K562 (cell line): ENCODE data around the gene ARHGAP26. TPM values are rescaled to one million over a fixed set of nuclear protein-coding genes. Genes with fewer than 3 reads are reported as not detected.

Experiments used
- CREB1 ChIP-seq, 2 experiments: sonication (generic) in 1 of 2; formaldehyde crosslinking in 1 of 2; IDR thresholded peaks; 2 replicates each; pipeline versions ENCODE4 v1.6.1 to v1.8.0; 2012 to 2022; ENCODE audit warnings: inconsistent platforms in 1 of 2, mild to moderate bottlenecking in 1 of 2, missing genetic modification reagents in 1 of 2, moderate library complexity in 1 of 2
- EZH2 ChIP-seq: IDR thresholded peaks from 2 replicates; pipeline ENCODE4 v1.6.1; 2012; ENCODE audit warnings: low read depth, mild to moderate bottlenecking, inconsistent platforms, low read length, borderline replicate concordance
- HMGN3 ChIP-seq: IDR thresholded peaks from 2 replicates; pipeline ENCODE4 v1.6.1; 2011; ENCODE audit warnings: borderline replicate concordance, low read depth, mild to moderate bottlenecking, mixed read lengths, low read length; ENCODE audit not compliant: insufficient read length; ENCODE audit errors: extremely low read depth
- HOXB6 ChIP-seq: fragments of 250-450 bp; sonication (Bioruptor Pico); IDR thresholded peaks from 2 replicates; pipeline ENCODE4 v1.5.1; 2022; ENCODE audit warnings: mild to moderate bottlenecking, borderline replicate concordance
- KDM4B ChIP-seq, 2 experiments: fragments of 450-650 bp in 1 of 2; sonication (generic) in 1 of 2; IDR thresholded peaks; 2 replicates each; pipeline ENCODE4 v1.6.1; 2016 to 2017; ENCODE audit warnings: borderline replicate concordance in 2 of 2, antibody characterized with exemption in 1 of 2, low read depth in 1 of 2, mild to moderate bottlenecking in 1 of 2
- L3MBTL2 ChIP-seq: fragments of 450-650 bp; IDR thresholded peaks from 2 replicates; pipeline ENCODE4 v1.6.1; 2016; ENCODE audit warnings: mild to moderate bottlenecking, moderate library complexity
- MTF1 ChIP-seq: fragments of 250-450 bp; sonication (Bioruptor Pico); IDR thresholded peaks from 2 replicates; pipeline ENCODE4 v1.9.0; 2021; ENCODE audit warnings: moderate library complexity, mild to moderate bottlenecking, inconsistent platforms, borderline replicate concordance
- MYBL2 ChIP-seq, 2 experiments: fragments of 450-650 bp in 1 of 2; sonication (generic) in 1 of 2; formaldehyde crosslinking in 1 of 2; IDR thresholded peaks; 2 replicates each; pipeline versions ENCODE4 v1.6.1 to v1.8.1; 2017 to 2022; ENCODE audit warnings: borderline replicate concordance in 1 of 2, inconsistent platforms in 1 of 2, low read depth in 1 of 2, mild to moderate bottlenecking in 1 of 2, missing genetic modification reagents in 1 of 2, moderate library complexity in 1 of 2
- NCOR1 ChIP-seq: fragments of 450-650 bp; IDR thresholded peaks from 2 replicates; pipeline ENCODE4 v1.6.1; 2016; ENCODE audit warnings: mild to moderate bottlenecking, moderate library complexity
- RAD51 ChIP-seq: fragments of 450-650 bp; IDR thresholded peaks from 2 replicates; pipeline ENCODE4 v1.7.1; 2016; ENCODE audit warnings: low read depth, mild to moderate bottlenecking, borderline replicate concordance
- RBM39 ChIP-seq: fragments of 200-400 bp; formaldehyde crosslinking; optimal IDR thresholded peaks from 2 replicates; pipeline ENCODE3; 2018; ENCODE audit warnings: low read depth, low read length
- RCOR1 ChIP-seq, 2 experiments: IDR thresholded peaks; 2 replicates each; pipeline ENCODE4 v1.6.1; 2012; ENCODE audit warnings: low read depth in 2 of 2, low read length in 2 of 2, borderline replicate concordance in 1 of 2, improper control_type of control experiment in 1 of 2
- TAL1 ChIP-seq: fragments of 450-650 bp; IDR thresholded peaks from 2 replicates; pipeline ENCODE4 v1.6.1; 2016; ENCODE audit warnings: mild to moderate bottlenecking
- polyA plus RNA-seq, 8 experiments: library from polyadenylated mRNA; depleted of rRNA in 4 of 8; stranded (reverse) in 5 of 8; unstranded in 3 of 8; fragments of >200 nt; fragmentation: Nextera tagmentation in 2 of 8; fragmentation: Illumina TruSeq in 1 of 8; extraction: Ambion mirVana in 2 of 8; extraction: Trizol in 1 of 8; gene quantifications; 2 replicates each; pipeline versions ENCODE4 v1.2.1 to v1.2.3, GENCODE V29; 2011 to 2014; ENCODE audit warnings: inconsistent platforms in 1 of 8, missing spikeins in 1 of 8
- total RNA-seq, 7 experiments: library from RNA; depleted of rRNA in 6 of 7; stranded (reverse); fragments of >200 nt in 6 of 7; fragmentation: Illumina TruSeq in 2 of 7; extraction: Trizol in 2 of 7; gene quantifications; 2 replicates each; pipeline versions ENCODE4 v1.2.1 to v1.2.3, GENCODE V29; 2011 to 2021; ENCODE audit warnings: low replicate concordance in 1 of 7
- TF ChIP-seq, protein P1 (sequence below): fragments of 450-650 bp; formaldehyde crosslinking; IDR thresholded peaks from 2 replicates; pipeline ENCODE4 v1.4.0; 2020; ENCODE audit warnings: mild to moderate bottlenecking
- TF ChIP-seq, protein P2 (sequence below): fragments of 250-450 bp; sonication (Bioruptor Pico); IDR thresholded peaks from 2 replicates; pipeline ENCODE4 v1.4.0; 2020; ENCODE audit warnings: mild to moderate bottlenecking, moderate library complexity
- TF ChIP-seq, protein P3 (sequence below): fragments of 250-450 bp; sonication (Bioruptor Pico); IDR thresholded peaks from 2 replicates; pipeline ENCODE4 v1.5.0; 2021
- TF ChIP-seq, protein P4 (sequence below): IDR thresholded peaks from 2 replicates; pipeline ENCODE4 v1.6.1; 2016; ENCODE audit warnings: missing genetic modification characterization, missing compliant biosample characterization
- TF ChIP-seq, protein P5 (sequence below): fragments of 450-650 bp; IDR thresholded peaks from 2 replicates; pipeline ENCODE4 v1.7.0; 2016; ENCODE audit warnings: borderline replicate concordance

The ARHGAP26 gene
- total and polyA plus RNA-seq, 9 of the 15 experiments (the other 6 are each of a cell fraction or from before 2014, with no cell fraction given) = 0.13 to 1.1 (median 0.55) TPM

DNA sequence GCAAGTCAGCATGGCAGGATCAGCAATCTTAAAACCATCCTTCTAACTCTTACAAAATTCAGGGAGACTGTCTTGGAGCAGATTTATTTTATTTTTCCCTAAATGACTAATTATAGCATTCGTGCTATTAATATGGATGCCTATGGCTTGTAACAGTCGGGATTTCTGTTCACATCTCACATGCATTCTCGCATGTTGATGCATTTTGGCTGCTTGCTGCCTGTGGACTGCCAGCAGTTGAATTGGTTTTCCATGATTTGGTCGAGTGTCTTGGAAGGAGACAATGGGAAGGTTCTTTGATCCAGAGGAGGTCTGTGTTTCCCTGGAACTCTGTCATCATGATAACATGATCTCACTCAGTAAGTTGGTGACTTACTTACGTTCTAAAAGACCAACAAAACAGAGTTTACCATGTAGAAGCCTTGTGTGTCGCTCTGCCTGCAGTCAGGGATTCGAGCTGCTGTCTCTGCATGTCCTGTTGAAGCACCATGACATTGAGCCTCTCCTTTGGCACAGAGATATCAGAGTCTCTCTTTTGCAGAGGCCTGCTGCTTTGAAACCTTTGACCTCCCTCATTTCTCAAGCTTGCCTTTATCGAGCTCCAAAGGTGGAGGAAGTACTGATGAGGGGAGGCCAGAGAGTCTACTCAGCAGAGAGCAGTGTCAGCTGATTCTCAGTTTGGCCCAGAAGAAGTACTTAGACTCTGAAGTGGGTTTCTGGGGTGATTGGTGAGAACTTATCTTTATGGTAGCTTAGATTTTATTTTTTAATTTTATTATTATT lies 82.4 kb downstream of the ARHGAP26 start (continued):
- TF ChIP-seq, protein P1, sequence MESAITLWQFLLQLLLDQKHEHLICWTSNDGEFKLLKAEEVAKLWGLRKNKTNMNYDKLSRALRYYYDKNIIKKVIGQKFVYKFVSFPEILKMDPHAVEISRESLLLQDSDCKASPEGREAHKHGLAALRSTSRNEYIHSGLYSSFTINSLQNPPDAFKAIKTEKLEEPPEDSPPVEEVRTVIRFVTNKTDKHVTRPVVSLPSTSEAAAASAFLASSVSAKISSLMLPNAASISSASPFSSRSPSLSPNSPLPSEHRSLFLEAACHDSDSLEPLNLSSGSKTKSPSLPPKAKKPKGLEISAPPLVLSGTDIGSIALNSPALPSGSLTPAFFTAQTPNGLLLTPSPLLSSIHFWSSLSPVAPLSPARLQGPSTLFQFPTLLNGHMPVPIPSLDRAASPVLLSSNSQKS (CRISPR knock-in tag) = no peak
- TF ChIP-seq EZH2 (no peak), HOXB6 (CRISPR knock-in tag) (no peak), RAD51 (no peak), L3MBTL2 (no peak), MYBL2 (IDR thresholded peaks at IDR 0.05; ENCODE audit: low read depth) (no peak), MYBL2 (CRISPR knock-in tag; IDR thresholded peaks at IDR 0.05; ENCODE audit: borderline replicate concordance) (no peak), TAL1 (peak; percentile 78; the same call in 1 of the 2 replicates), KDM4B (IDR thresholded peaks at IDR 0.05; ENCODE audit: borderline replicate concordance in 2 of 2, low read depth in 1 of 2) (no peak), HMGN3 (no peak), CREB1 (IDR thresholded peaks at IDR 0.05) (no peak), CREB1 (CRISPR knock-in tag; IDR thresholded peaks at IDR 0.05) (no peak), NCOR1 (peak; percentile 76), RCOR1 (IDR thresholded peaks at IDR 0.05; ENCODE audit: borderline replicate concordance in 1 of 2, low read depth in 2 of 2, low read length in 2 of 2) (0 out of 4 replicates have a peak, but pooled peaks of 1 of the 2 experiments have one; percentile 13), RBM39 (no peak), MTF1 (CRISPR knock-in tag) (no peak)
- TF ChIP-seq, protein P2, sequence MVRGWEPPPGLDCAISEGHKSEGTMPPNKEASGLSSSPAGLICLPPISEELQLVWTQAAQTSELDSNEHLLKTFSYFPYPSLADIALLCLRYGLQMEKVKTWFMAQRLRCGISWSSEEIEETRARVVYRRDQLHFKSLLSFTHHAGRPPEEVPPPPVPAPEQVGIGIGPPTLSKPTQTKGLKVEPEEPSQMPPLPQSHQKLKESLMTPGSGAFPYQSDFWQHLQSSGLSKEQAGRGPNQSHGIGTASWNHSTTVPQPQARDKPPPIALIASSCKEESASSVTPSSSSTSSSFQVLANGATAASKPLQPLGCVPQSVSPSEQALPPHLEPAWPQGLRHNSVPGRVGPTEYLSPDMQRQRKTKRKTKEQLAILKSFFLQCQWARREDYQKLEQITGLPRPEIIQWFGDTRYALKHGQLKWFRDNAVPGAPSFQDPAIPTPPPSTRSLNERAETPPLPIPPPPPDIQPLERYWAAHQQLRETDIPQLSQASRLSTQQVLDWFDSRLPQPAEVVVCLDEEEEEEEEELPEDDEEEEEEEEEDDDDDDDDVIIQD = no peak
- TF ChIP-seq, protein P3, sequence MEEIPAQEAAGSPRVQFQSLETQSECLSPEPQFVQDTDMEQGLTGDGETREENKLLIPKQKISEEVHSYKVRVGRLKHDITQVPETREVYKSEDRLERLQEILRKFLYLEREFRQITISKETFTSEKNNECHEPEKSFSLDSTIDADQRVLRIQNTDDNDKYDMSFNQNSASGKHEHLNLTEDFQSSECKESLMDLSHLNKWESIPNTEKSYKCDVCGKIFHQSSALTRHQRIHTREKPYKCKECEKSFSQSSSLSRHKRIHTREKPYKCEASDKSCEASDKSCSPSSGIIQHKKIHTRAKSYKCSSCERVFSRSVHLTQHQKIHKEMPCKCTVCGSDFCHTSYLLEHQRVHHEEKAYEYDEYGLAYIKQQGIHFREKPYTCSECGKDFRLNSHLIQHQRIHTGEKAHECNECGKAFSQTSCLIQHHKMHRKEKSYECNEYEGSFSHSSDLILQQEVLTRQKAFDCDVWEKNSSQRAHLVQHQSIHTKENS = no peak
- TF ChIP-seq, protein P4, sequence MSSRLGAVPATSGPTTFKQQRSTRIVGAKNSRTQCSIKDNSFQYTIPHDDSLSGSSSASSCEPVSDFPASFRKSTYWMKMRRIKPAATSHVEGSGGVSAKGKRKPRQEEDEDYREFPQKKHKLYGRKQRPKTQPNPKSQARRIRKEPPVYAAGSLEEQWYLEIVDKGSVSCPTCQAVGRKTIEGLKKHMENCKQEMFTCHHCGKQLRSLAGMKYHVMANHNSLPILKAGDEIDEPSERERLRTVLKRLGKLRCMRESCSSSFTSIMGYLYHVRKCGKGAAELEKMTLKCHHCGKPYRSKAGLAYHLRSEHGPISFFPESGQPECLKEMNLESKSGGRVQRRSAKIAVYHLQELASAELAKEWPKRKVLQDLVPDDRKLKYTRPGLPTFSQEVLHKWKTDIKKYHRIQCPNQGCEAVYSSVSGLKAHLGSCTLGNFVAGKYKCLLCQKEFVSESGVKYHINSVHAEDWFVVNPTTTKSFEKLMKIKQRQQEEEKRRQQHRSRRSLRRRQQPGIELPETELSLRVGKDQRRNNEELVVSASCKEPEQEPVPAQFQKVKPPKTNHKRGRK (tag) = no peak
- TF ChIP-seq, protein P5, sequence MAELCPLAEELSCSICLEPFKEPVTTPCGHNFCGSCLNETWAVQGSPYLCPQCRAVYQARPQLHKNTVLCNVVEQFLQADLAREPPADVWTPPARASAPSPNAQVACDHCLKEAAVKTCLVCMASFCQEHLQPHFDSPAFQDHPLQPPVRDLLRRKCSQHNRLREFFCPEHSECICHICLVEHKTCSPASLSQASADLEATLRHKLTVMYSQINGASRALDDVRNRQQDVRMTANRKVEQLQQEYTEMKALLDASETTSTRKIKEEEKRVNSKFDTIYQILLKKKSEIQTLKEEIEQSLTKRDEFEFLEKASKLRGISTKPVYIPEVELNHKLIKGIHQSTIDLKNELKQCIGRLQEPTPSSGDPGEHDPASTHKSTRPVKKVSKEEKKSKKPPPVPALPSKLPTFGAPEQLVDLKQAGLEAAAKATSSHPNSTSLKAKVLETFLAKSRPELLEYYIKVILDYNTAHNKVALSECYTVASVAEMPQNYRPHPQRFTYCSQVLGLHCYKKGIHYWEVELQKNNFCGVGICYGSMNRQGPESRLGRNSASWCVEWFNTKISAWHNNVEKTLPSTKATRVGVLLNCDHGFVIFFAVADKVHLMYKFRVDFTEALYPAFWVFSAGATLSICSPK = no peak
